ENCODE measurements around the gene APOB.
A peak's percentile ranks its signal among the peaks of the same experiment; 100 is the strongest.

APOB gene

DNA sequence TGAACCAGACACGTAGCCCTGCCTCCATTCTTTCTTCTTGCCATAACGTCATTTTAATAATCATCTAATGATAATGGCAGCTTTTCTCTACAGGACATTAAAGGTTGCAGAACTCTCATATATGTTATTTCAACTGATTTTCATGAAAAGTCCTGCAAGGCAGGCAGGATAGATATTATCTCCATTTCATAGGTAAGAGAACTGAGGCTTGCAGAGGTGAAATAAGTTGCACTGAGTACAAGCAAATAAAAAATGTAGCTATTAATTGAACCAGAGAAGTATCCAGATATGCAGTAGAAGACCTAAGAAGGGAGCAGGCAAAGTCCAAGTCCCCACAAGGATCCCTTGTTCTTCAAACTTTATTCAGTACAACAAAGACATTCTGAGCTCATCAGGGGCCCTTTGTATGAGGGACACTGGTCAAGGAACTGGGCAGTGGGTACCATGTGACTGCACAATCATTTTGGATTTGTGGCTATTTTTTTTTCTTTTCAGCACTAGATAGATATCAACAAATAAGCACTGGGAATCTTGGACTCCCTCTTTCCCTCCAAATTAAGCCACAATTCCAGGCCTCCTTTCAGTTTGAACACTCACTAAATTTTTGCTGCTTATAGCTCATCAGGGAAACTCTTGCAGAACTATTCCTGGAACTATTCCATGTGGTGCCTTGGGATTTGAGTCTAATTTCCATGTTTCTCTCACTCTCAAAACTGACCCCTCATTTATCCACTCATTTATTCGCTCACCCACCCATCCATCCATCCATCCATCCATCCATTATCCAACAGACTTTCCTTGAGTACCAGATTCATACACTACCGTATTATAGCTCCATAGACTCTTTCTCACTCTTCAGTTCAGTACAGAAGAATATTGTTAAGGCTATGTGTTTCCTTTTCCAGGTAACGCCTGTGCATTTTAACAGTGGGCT lies 44.6 kb downstream of the APOB start:
- Histone ChIP-seq H3K27me3 (ENCODE audit: insufficient read depth, poor library complexity, severe bottlenecking) (no peaks in the 10 kb centered on the region), H3K4me3 (replicated peaks; ENCODE audit: insufficient read depth, low read length) (no peak overlapping the region), H3K27ac (replicated peaks) (no peak overlapping the region)
- TF ChIP-seq, protein P1, sequence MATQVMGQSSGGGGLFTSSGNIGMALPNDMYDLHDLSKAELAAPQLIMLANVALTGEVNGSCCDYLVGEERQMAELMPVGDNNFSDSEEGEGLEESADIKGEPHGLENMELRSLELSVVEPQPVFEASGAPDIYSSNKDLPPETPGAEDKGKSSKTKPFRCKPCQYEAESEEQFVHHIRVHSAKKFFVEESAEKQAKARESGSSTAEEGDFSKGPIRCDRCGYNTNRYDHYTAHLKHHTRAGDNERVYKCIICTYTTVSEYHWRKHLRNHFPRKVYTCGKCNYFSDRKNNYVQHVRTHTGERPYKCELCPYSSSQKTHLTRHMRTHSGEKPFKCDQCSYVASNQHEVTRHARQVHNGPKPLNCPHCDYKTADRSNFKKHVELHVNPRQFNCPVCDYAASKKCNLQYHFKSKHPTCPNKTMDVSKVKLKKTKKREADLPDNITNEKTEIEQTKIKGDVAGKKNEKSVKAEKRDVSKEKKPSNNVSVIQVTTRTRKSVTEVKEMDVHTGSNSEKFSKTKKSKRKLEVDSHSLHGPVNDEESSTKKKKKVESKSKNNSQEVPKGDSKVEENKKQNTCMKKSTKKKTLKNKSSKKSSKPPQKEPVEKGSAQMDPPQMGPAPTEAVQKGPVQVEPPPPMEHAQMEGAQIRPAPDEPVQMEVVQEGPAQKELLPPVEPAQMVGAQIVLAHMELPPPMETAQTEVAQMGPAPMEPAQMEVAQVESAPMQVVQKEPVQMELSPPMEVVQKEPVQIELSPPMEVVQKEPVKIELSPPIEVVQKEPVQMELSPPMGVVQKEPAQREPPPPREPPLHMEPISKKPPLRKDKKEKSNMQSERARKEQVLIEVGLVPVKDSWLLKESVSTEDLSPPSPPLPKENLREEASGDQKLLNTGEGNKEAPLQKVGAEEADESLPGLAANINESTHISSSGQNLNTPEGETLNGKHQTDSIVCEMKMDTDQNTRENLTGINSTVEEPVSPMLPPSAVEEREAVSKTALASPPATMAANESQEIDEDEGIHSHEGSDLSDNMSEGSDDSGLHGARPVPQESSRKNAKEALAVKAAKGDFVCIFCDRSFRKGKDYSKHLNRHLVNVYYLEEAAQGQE (IDR thresholded peaks at IDR 0.05; ENCODE audit: insufficient replicate concordance, low read depth): no peak
- no peak for TF ChIP-seq POLR2AphosphoS5 (IDR thresholded peaks at IDR 0.05; ENCODE audit: low read depth)
- no peak for TF ChIP-seq GABPA (IDR thresholded peaks at IDR 0.05; ENCODE audit: low read depth)
- TF ChIP-seq, protein P2, sequence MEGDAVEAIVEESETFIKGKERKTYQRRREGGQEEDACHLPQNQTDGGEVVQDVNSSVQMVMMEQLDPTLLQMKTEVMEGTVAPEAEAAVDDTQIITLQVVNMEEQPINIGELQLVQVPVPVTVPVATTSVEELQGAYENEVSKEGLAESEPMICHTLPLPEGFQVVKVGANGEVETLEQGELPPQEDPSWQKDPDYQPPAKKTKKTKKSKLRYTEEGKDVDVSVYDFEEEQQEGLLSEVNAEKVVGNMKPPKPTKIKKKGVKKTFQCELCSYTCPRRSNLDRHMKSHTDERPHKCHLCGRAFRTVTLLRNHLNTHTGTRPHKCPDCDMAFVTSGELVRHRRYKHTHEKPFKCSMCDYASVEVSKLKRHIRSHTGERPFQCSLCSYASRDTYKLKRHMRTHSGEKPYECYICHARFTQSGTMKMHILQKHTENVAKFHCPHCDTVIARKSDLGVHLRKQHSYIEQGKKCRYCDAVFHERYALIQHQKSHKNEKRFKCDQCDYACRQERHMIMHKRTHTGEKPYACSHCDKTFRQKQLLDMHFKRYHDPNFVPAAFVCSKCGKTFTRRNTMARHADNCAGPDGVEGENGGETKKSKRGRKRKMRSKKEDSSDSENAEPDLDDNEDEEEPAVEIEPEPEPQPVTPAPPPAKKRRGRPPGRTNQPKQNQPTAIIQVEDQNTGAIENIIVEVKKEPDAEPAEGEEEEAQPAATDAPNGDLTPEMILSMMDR (IDR thresholded peaks at IDR 0.05; ENCODE audit: insufficient read depth, low read length): no peak
- TF ChIP-seq SPI1 (IDR thresholded peaks at IDR 0.05; ENCODE audit: borderline replicate concordance, low read depth): no peak
- DNase-seq (ENCODE audit: low read depth in 1 of 2, low spot score in 1 of 2): no peak

DNA sequence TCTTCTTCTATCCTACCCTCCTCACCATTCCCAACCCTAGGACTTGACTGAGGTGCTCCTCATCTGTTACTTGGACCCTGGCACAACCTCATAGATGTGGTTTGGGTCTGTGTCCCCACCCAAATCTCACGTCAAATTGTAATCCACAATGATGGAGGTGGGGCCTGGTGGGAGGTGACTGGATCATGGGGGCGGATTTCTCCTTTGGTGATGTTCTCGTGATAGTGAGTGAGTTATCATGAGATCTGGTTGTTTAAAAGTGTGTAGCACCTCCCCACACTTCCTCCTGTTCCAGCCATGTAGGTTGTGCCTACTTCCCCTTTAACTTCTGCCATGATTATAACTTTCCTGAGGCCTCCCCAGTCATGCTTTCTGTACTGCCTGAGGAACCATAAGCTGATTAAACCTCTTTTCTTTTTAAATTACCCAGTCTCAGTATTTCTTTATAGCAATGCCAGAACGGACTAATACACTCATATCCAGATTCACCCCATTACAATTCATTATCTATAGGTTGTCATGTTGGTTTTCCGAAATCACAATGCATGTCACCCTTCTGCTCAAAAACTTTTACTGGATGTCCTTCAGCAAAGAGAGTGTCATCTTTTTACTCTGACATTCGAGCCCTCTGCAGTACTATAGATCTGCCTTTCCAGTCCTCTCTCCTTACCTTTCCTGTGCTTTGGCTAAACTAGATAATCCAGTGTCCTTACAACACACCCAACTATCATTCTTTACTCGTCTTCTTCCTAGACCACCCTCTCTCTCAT lies 45.7 kb downstream of the APOB start:
- Histone ChIP-seq H3K4me3 (replicated peaks; ENCODE audit: insufficient read depth, low read length) (no peak overlapping the region), H3K27ac (replicated peaks) (no peak overlapping the region), H3K27me3 (ENCODE audit: insufficient read depth, poor library complexity, severe bottlenecking) (no peaks in the 10 kb centered on the region)
- TF ChIP-seq GABPA (IDR thresholded peaks at IDR 0.05; ENCODE audit: low read depth) (no peak), SPI1 (IDR thresholded peaks at IDR 0.05; ENCODE audit: borderline replicate concordance, low read depth) (peak; percentile 65; the same call in 1 of the 2 replicates), POLR2AphosphoS5 (IDR thresholded peaks at IDR 0.05; ENCODE audit: low read depth) (no peak)
- TF ChIP-seq, protein P2 (IDR thresholded peaks at IDR 0.05; ENCODE audit: insufficient read depth, low read length): no peak
- TF ChIP-seq, protein P1 (IDR thresholded peaks at IDR 0.05; ENCODE audit: insufficient replicate concordance, low read depth): no peak
- peak in 1 of 2 experiments; percentile 9 for DNase-seq (ENCODE audit: low read depth in 1 of 2, low spot score in 1 of 2)

DNA sequence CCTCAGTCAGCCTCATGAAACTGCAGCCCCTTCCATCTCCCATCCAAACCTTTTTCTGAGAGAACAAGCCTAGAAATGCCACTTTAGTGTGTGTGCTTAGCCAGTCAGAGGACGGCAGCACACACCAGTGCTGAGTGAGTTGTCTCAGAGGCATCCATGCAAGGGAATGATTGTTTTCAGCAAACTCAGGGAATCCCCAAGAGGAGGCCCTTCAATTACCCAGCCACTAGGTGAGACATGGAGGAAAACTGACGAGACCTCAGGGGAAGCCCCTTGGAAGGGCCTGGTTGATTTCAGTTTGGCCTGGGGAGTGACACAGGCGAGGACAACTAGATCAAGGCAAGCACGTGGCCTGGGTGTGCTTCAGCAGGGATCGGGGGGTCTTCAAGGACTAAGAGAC lies 49.7 kb downstream of the APOB start:
- H3K4me3 ChIP-seq (replicated peaks; ENCODE audit: insufficient read depth, low read length): no peak overlapping the region
- TF ChIP-seq, protein P2 (IDR thresholded peaks at IDR 0.05; ENCODE audit: insufficient read depth, low read length): no peak
- TF ChIP-seq SPI1 (IDR thresholded peaks at IDR 0.05; ENCODE audit: borderline replicate concordance, low read depth) (no peak), POLR2AphosphoS5 (IDR thresholded peaks at IDR 0.05; ENCODE audit: low read depth) (no peak), GABPA (IDR thresholded peaks at IDR 0.05; ENCODE audit: low read depth) (no peak)
- TF ChIP-seq, protein P1 (IDR thresholded peaks at IDR 0.05; ENCODE audit: insufficient replicate concordance, low read depth): no peak
- H3K27me3 ChIP-seq (ENCODE audit: insufficient read depth, poor library complexity, severe bottlenecking): no peaks in the 10 kb centered on the region
- no peak for DNase-seq (ENCODE audit: low read depth in 1 of 2, low spot score in 1 of 2)
- H3K27ac ChIP-seq (replicated peaks): no peak overlapping the region

Data from HL-60 (cell line).